ENCODE results near the gene SRGAP3.

GRCh38 chr3:9121366-9122001, 128.0 kb downstream of the SRGAP3 start:
- TF ChIP-seq CTCF (IDR thresholded peaks at IDR 0.05) (no peak), POLR2AphosphoS5 (IDR thresholded peaks at IDR 0.05) (no peak), POLR2A (IDR thresholded peaks at IDR 0.05) (no peak), EP300 (IDR thresholded peaks at IDR 0.05) (no peak)
